Fibroblast of lung (primary cell): Measurements from ENCODE around the gene NAXE.

ENCODE experiments used
- EZH2 ChIP-seq: IDR thresholded peaks from 2 replicates; pipeline ENCODE4 v1.5.1; 2012; ENCODE audit warnings: low read length, control low read depth, mild to moderate bottlenecking; ENCODE audit errors: missing control alignments
- TF ChIP-seq, protein P1 (sequence below), 2 donors: IDR thresholded peaks in 1 of 2; conservative IDR thresholded peaks in 1 of 2; 1 replicate in 1 of 2; 2 replicates in 1 of 2; pipeline ENCODE4 v1.5.1; 2011 to 2012; ENCODE audit warnings: low read length in 2 of 2, control low read depth in 1 of 2, inconsistent platforms in 1 of 2, low read depth in 1 of 2, mild to moderate bottlenecking in 1 of 2

- TF ChIP-seq, protein P1, sequence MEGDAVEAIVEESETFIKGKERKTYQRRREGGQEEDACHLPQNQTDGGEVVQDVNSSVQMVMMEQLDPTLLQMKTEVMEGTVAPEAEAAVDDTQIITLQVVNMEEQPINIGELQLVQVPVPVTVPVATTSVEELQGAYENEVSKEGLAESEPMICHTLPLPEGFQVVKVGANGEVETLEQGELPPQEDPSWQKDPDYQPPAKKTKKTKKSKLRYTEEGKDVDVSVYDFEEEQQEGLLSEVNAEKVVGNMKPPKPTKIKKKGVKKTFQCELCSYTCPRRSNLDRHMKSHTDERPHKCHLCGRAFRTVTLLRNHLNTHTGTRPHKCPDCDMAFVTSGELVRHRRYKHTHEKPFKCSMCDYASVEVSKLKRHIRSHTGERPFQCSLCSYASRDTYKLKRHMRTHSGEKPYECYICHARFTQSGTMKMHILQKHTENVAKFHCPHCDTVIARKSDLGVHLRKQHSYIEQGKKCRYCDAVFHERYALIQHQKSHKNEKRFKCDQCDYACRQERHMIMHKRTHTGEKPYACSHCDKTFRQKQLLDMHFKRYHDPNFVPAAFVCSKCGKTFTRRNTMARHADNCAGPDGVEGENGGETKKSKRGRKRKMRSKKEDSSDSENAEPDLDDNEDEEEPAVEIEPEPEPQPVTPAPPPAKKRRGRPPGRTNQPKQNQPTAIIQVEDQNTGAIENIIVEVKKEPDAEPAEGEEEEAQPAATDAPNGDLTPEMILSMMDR (conservative IDR thresholded peaks at IDR 0.05 in 1 of 2, IDR thresholded peaks at IDR 0.05 in 1 of 2; ENCODE audit: low read depth in 1 of 2, low read length in 2 of 2), result no peak
- no peak for TF ChIP-seq EZH2
These were observed 35.9 kb upstream of the NAXE start for GRCh38 chr1:156555715-156556114.
